IMR-90 (cell line): ENCODE data around the gene DPEP2NB. TPM values are rescaled to one million over a fixed set of nuclear protein-coding genes. Genes with fewer than 3 reads are reported as not detected.

Experiments used
- ATAC-seq: fragments of 200-7000 bp; cut with Tn5 transposase; 2 replicates; pipeline ENCODE4 v1.9.1; 2020; ENCODE audit warnings: low read depth, mild to moderate bottlenecking, moderate library complexity
- BruUV-seq: library from RNA; stranded (reverse); fragments of 400-500 nt; replicated peaks from 2 replicates; lab custom pipeline; 2021; lab: Mats Ljungman, UMichigan
- CTCF ChIA-PET: fragments of 300-600 bp; formaldehyde crosslinking; extraction: SDS; loops from one replicate; lab custom pipeline; 2021; ENCODE audit warnings: antibody characterized with exemption; lab: Yijun Ruan, JAX
- POLR2A ChIA-PET: fragments of 300-600 bp; sonication (Branson Sonifier 250); formaldehyde crosslinking; loops from one replicate; lab custom pipeline; 2022; ENCODE audit warnings: antibody characterized with exemption; ENCODE audit not compliant: unreplicated experiment; lab: Charles Lee
- DNase-seq: peaks from one replicate; pipeline ENCODE4 v3.0.0; 2013
- H2AFZ ChIP-seq: replicated peaks from 2 replicates; pipeline ENCODE3; 2013; ENCODE audit warnings: low read length, mild to moderate bottlenecking; ENCODE audit not compliant: poor library complexity
- H2AK5ac ChIP-seq: 2 replicates; pipeline ENCODE4 v1.6.1; 2013; ENCODE audit warnings: low read depth, low read length, inconsistent platforms
- H2AK9ac ChIP-seq: replicated peaks from 2 replicates; pipeline ENCODE3; 2013; ENCODE audit warnings: mild to moderate bottlenecking, low read depth, low read length, moderate library complexity; ENCODE audit not compliant: poor library complexity
- H2BK120ac ChIP-seq: 2 replicates; pipeline ENCODE4 v1.6.1; 2013; ENCODE audit warnings: low read depth, low read length, inconsistent platforms
- H2BK15ac ChIP-seq: 3 replicates; pipeline ENCODE4 v1.6.1; 2013; ENCODE audit warnings: low read depth, low read length, inconsistent platforms
- H2BK20ac ChIP-seq: 2 replicates; pipeline ENCODE4 v1.6.1; 2013; ENCODE audit warnings: low read depth, mild to moderate bottlenecking, inconsistent platforms, low read length, moderate library complexity
- H2BK5ac ChIP-seq: 2 replicates; pipeline ENCODE4 v1.6.1; 2013; ENCODE audit warnings: mild to moderate bottlenecking, low read depth, low read length, inconsistent platforms; ENCODE audit not compliant: poor library complexity, severe bottlenecking
- H3K14ac ChIP-seq: replicated peaks from 2 replicates; pipeline ENCODE4 v1.6.1; 2013; ENCODE audit warnings: low read depth, low read length, inconsistent platforms
- H3K18ac ChIP-seq: 2 replicates; pipeline ENCODE4 v1.6.1; 2013; ENCODE audit warnings: low read depth, low read length, control low read depth
- H3K23ac ChIP-seq: 2 replicates; pipeline ENCODE4 v1.6.1; 2013; ENCODE audit warnings: low read depth, low read length, inconsistent platforms
- H3K27ac ChIP-seq: 2 replicates; pipeline ENCODE4 v1.5.1; 2013; ENCODE audit warnings: mild to moderate bottlenecking, control low read depth, low read length; ENCODE audit not compliant: insufficient read depth
- H3K27me3 ChIP-seq: 2 replicates; pipeline ENCODE4 v1.6.1; 2013; ENCODE audit warnings: low read length; ENCODE audit not compliant: control insufficient read depth, insufficient read depth
- H3K36me3 ChIP-seq: 2 replicates; pipeline ENCODE4 v1.6.1; 2013; ENCODE audit warnings: low read length, mixed read lengths; ENCODE audit not compliant: control insufficient read depth, insufficient read depth
- H3K4ac ChIP-seq: 2 replicates; pipeline ENCODE4 v1.6.1; 2013; ENCODE audit warnings: low read depth, low read length, inconsistent platforms
- H3K4me1 ChIP-seq: 2 replicates; pipeline ENCODE4 v1.6.1; 2013; ENCODE audit warnings: low read length, mixed read lengths; ENCODE audit not compliant: control insufficient read depth, insufficient read depth
- H3K4me2 ChIP-seq: 2 replicates; pipeline ENCODE4 v1.6.1; 2013; ENCODE audit warnings: low read depth, mild to moderate bottlenecking, control low read depth, low read length, moderate library complexity
- H3K4me3 ChIP-seq: 2 replicates; pipeline ENCODE4 v1.5.1; 2013; ENCODE audit warnings: low read depth, mild to moderate bottlenecking, control low read depth, low read length, moderate library complexity; ENCODE audit not compliant: insufficient read depth
- H3K56ac ChIP-seq: 2 replicates; pipeline ENCODE4 v1.6.1; 2013; ENCODE audit warnings: low read length, inconsistent platforms; ENCODE audit not compliant: insufficient read depth; ENCODE audit errors: extremely low read depth
- H3K79me1 ChIP-seq, 2 experiments: 2 replicates each; pipeline ENCODE4 v1.6.1; 2013; ENCODE audit warnings: low read length in 2 of 2, inconsistent platforms in 1 of 2, low read depth in 1 of 2
- H3K9ac ChIP-seq: 2 replicates; pipeline ENCODE4 v1.6.1; 2013; ENCODE audit warnings: low read depth, low read length, control low read depth
- H3K9me1 ChIP-seq: 2 replicates; pipeline ENCODE4 v1.6.1; 2013; ENCODE audit warnings: low read length, inconsistent platforms; ENCODE audit not compliant: insufficient read depth
- H3K9me3 ChIP-seq: 2 replicates; pipeline ENCODE4 v1.6.1; 2013; ENCODE audit warnings: low read length; ENCODE audit not compliant: control insufficient read depth, insufficient read depth
- H4K20me1 ChIP-seq: 2 replicates; pipeline ENCODE4 v1.6.1; 2013; ENCODE audit warnings: low read length, inconsistent platforms; ENCODE audit not compliant: insufficient read depth
- H4K5ac ChIP-seq: 2 replicates; pipeline ENCODE4 v1.6.1; 2013; ENCODE audit warnings: mild to moderate bottlenecking, low read depth, low read length, control low read depth
- H4K8ac ChIP-seq, 2 experiments: 2 replicates each; pipeline ENCODE4 v1.6.1; 2013; ENCODE audit warnings: low read depth in 2 of 2, low read length in 2 of 2, control low read depth in 1 of 2, inconsistent platforms in 1 of 2
- H4K91ac ChIP-seq: 2 replicates; pipeline ENCODE4 v1.6.1; 2013; ENCODE audit warnings: low read depth, low read length, inconsistent platforms; ENCODE audit not compliant: insufficient read depth
- BHLHE40 ChIP-seq: fragments of 150-350 bp; IDR thresholded peaks from 2 replicates; pipeline ENCODE4 v1.6.1; 2016; ENCODE audit warnings: mild to moderate bottlenecking, low read depth, low read length
- CEBPB ChIP-seq: IDR thresholded peaks from 2 replicates; pipeline ENCODE4 v1.6.1; 2012; ENCODE audit warnings: low read depth, low read length, improper control_type of control experiment
- CHD1 ChIP-seq: IDR thresholded peaks from 2 replicates; pipeline ENCODE4 v1.6.1; 2012; ENCODE audit warnings: low read depth, low read length, improper control_type of control experiment
- FOS ChIP-seq: fragments of 150-350 bp; IDR thresholded peaks from 2 replicates; pipeline ENCODE4 v1.6.1; 2016; ENCODE audit warnings: low read depth, low read length
- MAFK ChIP-seq: IDR thresholded peaks from 2 replicates; pipeline ENCODE4 v1.6.1; 2012; ENCODE audit warnings: low read depth, low read length, improper control_type of control experiment
- MAZ ChIP-seq: IDR thresholded peaks from 2 replicates; pipeline ENCODE4 v1.6.1; 2012; ENCODE audit warnings: low read depth, mild to moderate bottlenecking, low read length, improper control_type of control experiment, moderate library complexity, borderline replicate concordance
- MXI1 ChIP-seq: IDR thresholded peaks from 2 replicates; pipeline ENCODE4 v1.6.1; 2012; ENCODE audit warnings: low read depth, mild to moderate bottlenecking, low read length, moderate library complexity, borderline replicate concordance
- NFE2L2 ChIP-seq: fragments of 150-350 bp; IDR thresholded peaks from 2 replicates; pipeline ENCODE4 v1.6.1; 2016; ENCODE audit warnings: low read depth, mild to moderate bottlenecking, low read length
- RAD21 ChIP-seq: IDR thresholded peaks from 2 replicates; pipeline ENCODE4 v1.6.1; 2012; ENCODE audit warnings: low read length, improper control_type of control experiment
- RCOR1 ChIP-seq: IDR thresholded peaks from 2 replicates; pipeline ENCODE4 v1.6.1; 2012; ENCODE audit warnings: mild to moderate bottlenecking, low read length, improper control_type of control experiment; ENCODE audit not compliant: insufficient replicate concordance
- RFX5 ChIP-seq: IDR thresholded peaks from 2 replicates; pipeline ENCODE4 v1.8.0; 2012; ENCODE audit warnings: low read depth, mild to moderate bottlenecking, low read length, moderate library complexity
- SMC3 ChIP-seq: fragments of 150-350 bp; IDR thresholded peaks from 2 replicates; pipeline ENCODE4 v1.6.1; 2016; ENCODE audit warnings: low read depth, mild to moderate bottlenecking, antibody characterized with exemption, low read length, moderate library complexity
- WGBS, 2 experiments: methylation state at CpG; one replicate each; pipeline versions ENCODE4 v1.1.5 to v1.1.7; 2013; ENCODE audit warnings: missing lambda C conversion rate in 2 of 2; ENCODE audit not compliant: insufficient read length in 1 of 2; ENCODE audit errors: extremely low coverage in 2 of 2; 5-methylcytosine and 5-hydroxymethylcytosine counted together
- dilution Hi-C: fragments of 300-500 bp; cut with HindIII; formaldehyde crosslinking; loops from one replicate; pipeline ENCODE4 v1.14.3; 2018; ENCODE audit warnings: low sequenced_read_pairs; ENCODE audit not compliant: unreplicated experiment
- in situ Hi-C: fragments of 300-500 bp; cut with MboI; formaldehyde crosslinking; loops from 3 replicates; pipeline ENCODE4 v1.14.3; 2019; ENCODE audit warnings: low sequenced_read_pairs, inconsistent platforms, mixed read lengths
- intact Hi-C: fragments of 100-400 bp; cut with micrococcal nuclease; formaldehyde crosslinking; loops from 2 replicates; pipeline ENCODE4 v1.10.0; 2022
- polyA plus RNA-seq, 3 experiments: library from polyadenylated mRNA; depleted of rRNA; stranded (reverse); fragments of >200 nt; gene quantifications; 2 replicates each; pipeline ENCODE4 v1.2.3, GENCODE V29; 2012; ENCODE audit warnings: low replicate concordance in 1 of 3
- total RNA-seq: library from RNA; depleted of rRNA; stranded (reverse); fragments of >200 nt; gene quantifications from 2 replicates; pipeline ENCODE4 v1.2.3, GENCODE V29; 2012
- TF ChIP-seq, protein P1 (sequence below): fragments of 150-350 bp; IDR thresholded peaks from 2 replicates; pipeline ENCODE4 v1.6.1; 2017; ENCODE audit warnings: mild to moderate bottlenecking, antibody characterized with exemption, low read length, low read depth
- TF ChIP-seq, protein P2 (sequence below): fragments of 150-350 bp; IDR thresholded peaks from 2 replicates; pipeline ENCODE4 v1.6.1; 2016; ENCODE audit warnings: low read depth, mild to moderate bottlenecking, low read length, moderate library complexity, borderline replicate concordance

DPEP2NB gene
- total and polyA plus RNA-seq, 2 of the 4 experiments (the other 2 are of a cell fraction): not detected

DNA sequence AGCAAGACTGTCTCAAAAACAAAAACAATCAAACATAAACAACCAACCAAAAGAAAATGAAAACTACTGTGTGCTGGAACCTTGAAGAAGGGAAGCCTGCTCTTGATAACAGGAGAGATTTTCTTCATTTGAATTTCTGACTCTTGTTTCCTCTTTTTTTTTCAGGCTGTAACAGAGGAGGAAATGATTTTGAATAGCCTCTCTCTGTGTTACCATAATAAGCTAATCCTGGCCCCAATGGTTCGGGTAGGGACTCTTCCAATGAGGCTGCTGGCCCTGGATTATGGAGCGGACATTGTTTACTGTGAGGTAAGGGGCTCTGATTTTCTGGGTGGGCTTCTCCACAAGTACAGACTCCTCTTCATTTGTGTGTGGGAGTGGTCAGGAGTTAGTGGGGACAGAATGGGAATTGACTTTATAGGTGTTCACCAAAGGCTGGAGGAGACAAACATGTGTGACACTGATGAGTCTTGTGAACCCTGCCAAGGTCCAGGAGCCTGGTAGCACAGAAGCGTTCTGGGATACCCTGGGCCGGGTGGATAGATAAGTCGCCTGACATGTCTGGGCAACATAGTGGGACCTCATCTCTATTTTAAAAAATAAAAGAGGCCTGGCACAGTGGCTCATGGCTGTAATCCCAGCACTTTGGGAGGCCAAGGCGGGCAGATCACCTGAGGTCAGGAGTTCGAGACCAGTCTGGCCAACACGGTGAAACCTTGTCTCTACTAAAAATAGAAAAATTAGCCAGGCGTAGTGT, 22.3 kb upstream of the DPEP2NB start:
- ChIA-PET CTCF (interaction anchor here (1.0 kb wide), 1 partner anchor 517 kb away, joined by 3 read pairs; no protein-coding TSS in a partner anchor), POLR2A (interaction anchor here (0.6 kb wide), 1 partner anchor 11 kb away, joined by 8 read pairs; no protein-coding TSS in a partner anchor)
- Histone ChIP-seq H3K23ac (no peak overlapping the region), H2AK9ac (no peak overlapping the region), H3K27ac (no peak overlapping the region), H3K79me1 (0 out of 4 replicates have a peak, but pooled peaks cover 0 to 2% of the 10 kb centered on the region in 2 experiments), H3K36me3 (peaks cover 12% of the 10 kb centered on the region), H3K9me3 (no peaks in the 10 kb centered on the region), H2BK5ac (no peak overlapping the region), H4K20me1 (no peaks in the 10 kb centered on the region), H4K91ac (no peak overlapping the region), H2AK5ac (no peak overlapping the region), H4K5ac (no peak overlapping the region), H3K4me1 (no peaks in the 10 kb centered on the region), H2BK15ac (no peak overlapping the region), H3K56ac (no peak overlapping the region), H3K18ac (no peak overlapping the region), H3K9ac (no peak overlapping the region), H3K14ac (no peak overlapping the region), H2AFZ (no peak overlapping the region), H4K8ac (no peak overlapping the region), H2BK120ac (no peak overlapping the region), H3K4ac (no peak overlapping the region), H2BK20ac (no peak overlapping the region), H3K4me3 (no peak overlapping the region), H3K27me3 (no peaks in the 10 kb centered on the region), H3K9me1 (no peaks in the 10 kb centered on the region), H3K4me2 (no peak overlapping the region)
- intact Hi-C loops: loop anchor here (10.0 kb wide), 1 partner anchor 363 kb away; no protein-coding TSS in a partner anchor
- no TSS peak for BruUV-seq
- no peak for ATAC-seq
- dilution Hi-C loops: no loop called here
- DNase-seq: no peak
- WGBS, 2 experiments: 100% methylated on average over 1 of the region's 9 CpGs; no CpG with 5 or more reads in 1 of the 2 experiments
- in situ Hi-C loops: no loop called here
- TF ChIP-seq RAD21: no peak
- TF ChIP-seq, protein P1, sequence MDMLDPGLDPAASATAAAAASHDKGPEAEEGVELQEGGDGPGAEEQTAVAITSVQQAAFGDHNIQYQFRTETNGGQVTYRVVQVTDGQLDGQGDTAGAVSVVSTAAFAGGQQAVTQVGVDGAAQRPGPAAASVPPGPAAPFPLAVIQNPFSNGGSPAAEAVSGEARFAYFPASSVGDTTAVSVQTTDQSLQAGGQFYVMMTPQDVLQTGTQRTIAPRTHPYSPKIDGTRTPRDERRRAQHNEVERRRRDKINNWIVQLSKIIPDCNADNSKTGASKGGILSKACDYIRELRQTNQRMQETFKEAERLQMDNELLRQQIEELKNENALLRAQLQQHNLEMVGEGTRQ: no peak
- TF ChIP-seq CEBPB: no peak
- TF ChIP-seq, protein P2, sequence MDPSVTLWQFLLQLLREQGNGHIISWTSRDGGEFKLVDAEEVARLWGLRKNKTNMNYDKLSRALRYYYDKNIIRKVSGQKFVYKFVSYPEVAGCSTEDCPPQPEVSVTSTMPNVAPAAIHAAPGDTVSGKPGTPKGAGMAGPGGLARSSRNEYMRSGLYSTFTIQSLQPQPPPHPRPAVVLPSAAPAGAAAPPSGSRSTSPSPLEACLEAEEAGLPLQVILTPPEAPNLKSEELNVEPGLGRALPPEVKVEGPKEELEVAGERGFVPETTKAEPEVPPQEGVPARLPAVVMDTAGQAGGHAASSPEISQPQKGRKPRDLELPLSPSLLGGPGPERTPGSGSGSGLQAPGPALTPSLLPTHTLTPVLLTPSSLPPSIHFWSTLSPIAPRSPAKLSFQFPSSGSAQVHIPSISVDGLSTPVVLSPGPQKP: no peak
- TF ChIP-seq MXI1: no peak
- no peak for TF ChIP-seq RFX5
- no peak for TF ChIP-seq SMC3
- no peak for TF ChIP-seq MAFK
- TF ChIP-seq MAZ: no peak
- no peak for TF ChIP-seq BHLHE40
- no peak for TF ChIP-seq RCOR1
- no peak for TF ChIP-seq CHD1
- no peak for TF ChIP-seq FOS
- TF ChIP-seq NFE2L2: no peak
